IMR-90 (cell line): ENCODE results near the gene NTM. TPM values are rescaled to one million over a fixed set of nuclear protein-coding genes. Genes with fewer than 3 reads are reported as not detected.

ENCODE experiments used
- ATAC-seq: fragments of 200-7000 bp; cut with Tn5 transposase; 2 replicates; pipeline ENCODE4 v1.9.1; 2020; ENCODE audit warnings: low read depth, mild to moderate bottlenecking, moderate library complexity
- BruUV-seq: library from RNA; stranded (reverse); fragments of 400-500 nt; replicated peaks from 2 replicates; lab custom pipeline; 2021; lab: Mats Ljungman, UMichigan
- CTCF ChIA-PET: fragments of 300-600 bp; formaldehyde crosslinking; extraction: SDS; loops from one replicate; lab custom pipeline; 2021; ENCODE audit warnings: antibody characterized with exemption; lab: Yijun Ruan, JAX
- POLR2A ChIA-PET: fragments of 300-600 bp; sonication (Branson Sonifier 250); formaldehyde crosslinking; loops from one replicate; lab custom pipeline; 2022; ENCODE audit warnings: antibody characterized with exemption; ENCODE audit not compliant: unreplicated experiment; lab: Charles Lee
- DNase-seq: peaks from one replicate; pipeline ENCODE4 v3.0.0; 2013
- H2AFZ ChIP-seq: replicated peaks from 2 replicates; pipeline ENCODE3; 2013; ENCODE audit warnings: low read length, mild to moderate bottlenecking; ENCODE audit not compliant: poor library complexity
- H2AK5ac ChIP-seq: 2 replicates; pipeline ENCODE4 v1.6.1; 2013; ENCODE audit warnings: low read depth, low read length, inconsistent platforms
- H2AK9ac ChIP-seq: replicated peaks from 2 replicates; pipeline ENCODE3; 2013; ENCODE audit warnings: mild to moderate bottlenecking, low read depth, low read length, moderate library complexity; ENCODE audit not compliant: poor library complexity
- H2BK120ac ChIP-seq: 2 replicates; pipeline ENCODE4 v1.6.1; 2013; ENCODE audit warnings: low read depth, low read length, inconsistent platforms
- H2BK15ac ChIP-seq: 3 replicates; pipeline ENCODE4 v1.6.1; 2013; ENCODE audit warnings: low read depth, low read length, inconsistent platforms
- H2BK20ac ChIP-seq: 2 replicates; pipeline ENCODE4 v1.6.1; 2013; ENCODE audit warnings: low read depth, mild to moderate bottlenecking, inconsistent platforms, low read length, moderate library complexity
- H2BK5ac ChIP-seq: 2 replicates; pipeline ENCODE4 v1.6.1; 2013; ENCODE audit warnings: mild to moderate bottlenecking, low read depth, low read length, inconsistent platforms; ENCODE audit not compliant: poor library complexity, severe bottlenecking
- H3K14ac ChIP-seq: replicated peaks from 2 replicates; pipeline ENCODE4 v1.6.1; 2013; ENCODE audit warnings: low read depth, low read length, inconsistent platforms
- H3K18ac ChIP-seq: 2 replicates; pipeline ENCODE4 v1.6.1; 2013; ENCODE audit warnings: low read depth, low read length, control low read depth
- H3K23ac ChIP-seq: 2 replicates; pipeline ENCODE4 v1.6.1; 2013; ENCODE audit warnings: low read depth, low read length, inconsistent platforms
- H3K27ac ChIP-seq: 2 replicates; pipeline ENCODE4 v1.5.1; 2013; ENCODE audit warnings: mild to moderate bottlenecking, control low read depth, low read length; ENCODE audit not compliant: insufficient read depth
- H3K27me3 ChIP-seq: 2 replicates; pipeline ENCODE4 v1.6.1; 2013; ENCODE audit warnings: low read length; ENCODE audit not compliant: control insufficient read depth, insufficient read depth
- H3K36me3 ChIP-seq: 2 replicates; pipeline ENCODE4 v1.6.1; 2013; ENCODE audit warnings: low read length, mixed read lengths; ENCODE audit not compliant: control insufficient read depth, insufficient read depth
- H3K4ac ChIP-seq: 2 replicates; pipeline ENCODE4 v1.6.1; 2013; ENCODE audit warnings: low read depth, low read length, inconsistent platforms
- H3K4me1 ChIP-seq: 2 replicates; pipeline ENCODE4 v1.6.1; 2013; ENCODE audit warnings: low read length, mixed read lengths; ENCODE audit not compliant: control insufficient read depth, insufficient read depth
- H3K4me2 ChIP-seq: 2 replicates; pipeline ENCODE4 v1.6.1; 2013; ENCODE audit warnings: low read depth, mild to moderate bottlenecking, control low read depth, low read length, moderate library complexity
- H3K4me3 ChIP-seq: 2 replicates; pipeline ENCODE4 v1.5.1; 2013; ENCODE audit warnings: low read depth, mild to moderate bottlenecking, control low read depth, low read length, moderate library complexity; ENCODE audit not compliant: insufficient read depth
- H3K56ac ChIP-seq: 2 replicates; pipeline ENCODE4 v1.6.1; 2013; ENCODE audit warnings: low read length, inconsistent platforms; ENCODE audit not compliant: insufficient read depth; ENCODE audit errors: extremely low read depth
- H3K79me1 ChIP-seq, 2 experiments: 2 replicates each; pipeline ENCODE4 v1.6.1; 2013; ENCODE audit warnings: low read length in 2 of 2, inconsistent platforms in 1 of 2, low read depth in 1 of 2
- H3K9ac ChIP-seq: 2 replicates; pipeline ENCODE4 v1.6.1; 2013; ENCODE audit warnings: low read depth, low read length, control low read depth
- H3K9me1 ChIP-seq: 2 replicates; pipeline ENCODE4 v1.6.1; 2013; ENCODE audit warnings: low read length, inconsistent platforms; ENCODE audit not compliant: insufficient read depth
- H3K9me3 ChIP-seq: 2 replicates; pipeline ENCODE4 v1.6.1; 2013; ENCODE audit warnings: low read length; ENCODE audit not compliant: control insufficient read depth, insufficient read depth
- H4K20me1 ChIP-seq: 2 replicates; pipeline ENCODE4 v1.6.1; 2013; ENCODE audit warnings: low read length, inconsistent platforms; ENCODE audit not compliant: insufficient read depth
- H4K5ac ChIP-seq: 2 replicates; pipeline ENCODE4 v1.6.1; 2013; ENCODE audit warnings: mild to moderate bottlenecking, low read depth, low read length, control low read depth
- H4K8ac ChIP-seq, 2 experiments: 2 replicates each; pipeline ENCODE4 v1.6.1; 2013; ENCODE audit warnings: low read depth in 2 of 2, low read length in 2 of 2, control low read depth in 1 of 2, inconsistent platforms in 1 of 2
- H4K91ac ChIP-seq: 2 replicates; pipeline ENCODE4 v1.6.1; 2013; ENCODE audit warnings: low read depth, low read length, inconsistent platforms; ENCODE audit not compliant: insufficient read depth
- FOS ChIP-seq: fragments of 150-350 bp; IDR thresholded peaks from 2 replicates; pipeline ENCODE4 v1.6.1; 2016; ENCODE audit warnings: low read depth, low read length
- MXI1 ChIP-seq: IDR thresholded peaks from 2 replicates; pipeline ENCODE4 v1.6.1; 2012; ENCODE audit warnings: low read depth, mild to moderate bottlenecking, low read length, moderate library complexity, borderline replicate concordance
- WGBS, 2 experiments: methylation state at CpG; one replicate each; pipeline versions ENCODE4 v1.1.5 to v1.1.7; 2013; ENCODE audit warnings: missing lambda C conversion rate in 2 of 2; ENCODE audit not compliant: insufficient read length in 1 of 2; ENCODE audit errors: extremely low coverage in 2 of 2; 5-methylcytosine and 5-hydroxymethylcytosine counted together
- dilution Hi-C: fragments of 300-500 bp; cut with HindIII; formaldehyde crosslinking; loops from one replicate; pipeline ENCODE4 v1.14.3; 2018; ENCODE audit warnings: low sequenced_read_pairs; ENCODE audit not compliant: unreplicated experiment
- in situ Hi-C: fragments of 300-500 bp; cut with MboI; formaldehyde crosslinking; loops from 3 replicates; pipeline ENCODE4 v1.14.3; 2019; ENCODE audit warnings: low sequenced_read_pairs, inconsistent platforms, mixed read lengths
- intact Hi-C: fragments of 100-400 bp; cut with micrococcal nuclease; formaldehyde crosslinking; loops from 2 replicates; pipeline ENCODE4 v1.10.0; 2022
- polyA plus RNA-seq, 3 experiments: library from polyadenylated mRNA; depleted of rRNA; stranded (reverse); fragments of >200 nt; gene quantifications; 2 replicates each; pipeline ENCODE4 v1.2.3, GENCODE V29; 2012; ENCODE audit warnings: low replicate concordance in 1 of 3
- total RNA-seq: library from RNA; depleted of rRNA; stranded (reverse); fragments of >200 nt; gene quantifications from 2 replicates; pipeline ENCODE4 v1.2.3, GENCODE V29; 2012
- TF ChIP-seq, protein P1 (sequence below): fragments of 150-350 bp; IDR thresholded peaks from 2 replicates; pipeline ENCODE4 v1.6.1; 2016; ENCODE audit warnings: low read depth, mild to moderate bottlenecking, low read length, moderate library complexity, borderline replicate concordance
- TF ChIP-seq, protein P2 (sequence below): conservative IDR thresholded peaks from 2 replicates; pipeline ENCODE4 v1.5.1; 2012; ENCODE audit warnings: mild to moderate bottlenecking, low read depth, low read length, improper control_type of control experiment

NTM gene
- total and polyA plus RNA-seq, 2 of the 4 experiments (the other 2 are of a cell fraction), result 19.5 to 25.5 TPM

DNA sequence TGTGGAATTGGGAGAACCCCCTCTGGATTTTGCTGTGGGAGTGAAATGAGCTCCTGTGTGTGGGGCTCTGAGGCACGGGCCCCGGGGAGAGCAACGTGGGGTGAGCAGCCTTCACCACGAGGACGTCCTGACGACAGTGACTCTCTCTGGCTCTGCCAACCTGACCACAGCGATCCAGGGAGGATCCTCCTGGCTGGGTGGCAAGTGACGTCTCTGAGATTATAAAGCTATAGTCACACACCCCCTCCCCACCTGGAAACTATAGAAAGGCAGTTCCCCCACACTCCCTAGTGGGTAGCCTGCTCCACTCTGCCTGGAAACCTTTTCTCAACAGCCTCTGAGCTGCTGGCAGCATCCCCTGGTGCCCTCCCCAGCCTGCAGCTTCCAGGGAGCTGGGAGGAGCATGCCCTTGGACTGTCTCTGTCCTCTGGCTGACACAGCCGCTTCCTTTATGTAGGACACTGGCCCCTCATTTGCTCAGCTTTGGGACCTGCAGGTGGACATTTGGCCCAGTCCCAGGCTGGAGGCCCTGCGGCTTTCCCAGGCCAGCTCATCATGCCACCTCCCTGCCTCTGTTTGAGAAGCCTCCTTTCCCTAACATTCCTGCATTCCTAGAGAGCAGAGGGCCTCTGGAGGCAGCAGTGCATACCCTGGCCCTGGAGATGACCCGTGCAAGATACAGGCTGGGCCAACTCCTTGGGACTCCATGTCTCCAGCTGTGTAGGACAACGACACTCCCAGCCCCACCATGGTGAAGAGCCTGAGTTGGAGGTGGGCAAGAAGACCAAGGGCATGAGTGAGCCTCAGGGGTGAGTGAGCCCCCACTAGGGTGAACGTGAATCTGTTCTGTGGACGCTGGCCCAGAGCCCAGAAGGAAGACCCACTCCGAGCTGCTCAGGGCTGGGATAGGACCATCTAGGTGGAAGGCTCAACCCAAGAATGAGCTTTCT is 314.0 kb downstream of the NTM start:
- intact Hi-C loops (loop anchor here (5.0 kb wide), 1 partner anchor 1378 kb away; no protein-coding TSS in a partner anchor), in situ Hi-C loops (loop anchor here (5.0 kb wide), 1 partner anchor 453 kb away; no protein-coding TSS in a partner anchor), dilution Hi-C loops (no loop called here)
- H3K27me3 ChIP-seq, result peaks cover 23% of the 10 kb centered on the region
- H3K14ac ChIP-seq, result no peak overlapping the region
- H3K27ac ChIP-seq, result no peak overlapping the region
- DNase-seq (no peak), ATAC-seq (no peak)
- H3K79me1 ChIP-seq, result no peaks in the 10 kb centered on the region
- no peak overlapping the region for H2BK20ac ChIP-seq
- no peaks in the 10 kb centered on the region for H4K20me1 ChIP-seq
- ChIA-PET CTCF (interaction anchor here (0.9 to 1.6 kb wide), 3 partner anchors 10 kb away, joined by 3 to 5 read pairs (median 4); no protein-coding TSS in a partner anchor), POLR2A (no interaction called here)
- no peak overlapping the region for H4K8ac ChIP-seq
- no peak overlapping the region for H2BK5ac ChIP-seq
- 43% methylated on average over 1 of the region's 15 CpGs; no CpG with 5 or more reads in 1 of the 2 experiments for WGBS, 2 experiments
- no peak overlapping the region for H3K9ac ChIP-seq
- no peaks in the 10 kb centered on the region for H3K9me3 ChIP-seq
- H3K56ac ChIP-seq, result no peak overlapping the region
- H3K36me3 ChIP-seq, result no peaks in the 10 kb centered on the region
- no peak overlapping the region for H4K91ac ChIP-seq
- H2AK9ac ChIP-seq, result no peak overlapping the region
- H3K4ac ChIP-seq, result no peak overlapping the region
- no peak overlapping the region for H3K4me3 ChIP-seq
- H3K23ac ChIP-seq, result no peak overlapping the region
- no peak overlapping the region for H4K5ac ChIP-seq
- H3K4me2 ChIP-seq, result no peak overlapping the region
- H3K18ac ChIP-seq, result no peak overlapping the region
- H2AFZ ChIP-seq, result no peak overlapping the region
- TF ChIP-seq, protein P1, sequence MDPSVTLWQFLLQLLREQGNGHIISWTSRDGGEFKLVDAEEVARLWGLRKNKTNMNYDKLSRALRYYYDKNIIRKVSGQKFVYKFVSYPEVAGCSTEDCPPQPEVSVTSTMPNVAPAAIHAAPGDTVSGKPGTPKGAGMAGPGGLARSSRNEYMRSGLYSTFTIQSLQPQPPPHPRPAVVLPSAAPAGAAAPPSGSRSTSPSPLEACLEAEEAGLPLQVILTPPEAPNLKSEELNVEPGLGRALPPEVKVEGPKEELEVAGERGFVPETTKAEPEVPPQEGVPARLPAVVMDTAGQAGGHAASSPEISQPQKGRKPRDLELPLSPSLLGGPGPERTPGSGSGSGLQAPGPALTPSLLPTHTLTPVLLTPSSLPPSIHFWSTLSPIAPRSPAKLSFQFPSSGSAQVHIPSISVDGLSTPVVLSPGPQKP, result no peak
- no peak for TF ChIP-seq FOS
- TF ChIP-seq, protein P2, sequence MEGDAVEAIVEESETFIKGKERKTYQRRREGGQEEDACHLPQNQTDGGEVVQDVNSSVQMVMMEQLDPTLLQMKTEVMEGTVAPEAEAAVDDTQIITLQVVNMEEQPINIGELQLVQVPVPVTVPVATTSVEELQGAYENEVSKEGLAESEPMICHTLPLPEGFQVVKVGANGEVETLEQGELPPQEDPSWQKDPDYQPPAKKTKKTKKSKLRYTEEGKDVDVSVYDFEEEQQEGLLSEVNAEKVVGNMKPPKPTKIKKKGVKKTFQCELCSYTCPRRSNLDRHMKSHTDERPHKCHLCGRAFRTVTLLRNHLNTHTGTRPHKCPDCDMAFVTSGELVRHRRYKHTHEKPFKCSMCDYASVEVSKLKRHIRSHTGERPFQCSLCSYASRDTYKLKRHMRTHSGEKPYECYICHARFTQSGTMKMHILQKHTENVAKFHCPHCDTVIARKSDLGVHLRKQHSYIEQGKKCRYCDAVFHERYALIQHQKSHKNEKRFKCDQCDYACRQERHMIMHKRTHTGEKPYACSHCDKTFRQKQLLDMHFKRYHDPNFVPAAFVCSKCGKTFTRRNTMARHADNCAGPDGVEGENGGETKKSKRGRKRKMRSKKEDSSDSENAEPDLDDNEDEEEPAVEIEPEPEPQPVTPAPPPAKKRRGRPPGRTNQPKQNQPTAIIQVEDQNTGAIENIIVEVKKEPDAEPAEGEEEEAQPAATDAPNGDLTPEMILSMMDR, result no peak
- no peak for TF ChIP-seq MXI1
- H3K4me1 ChIP-seq, result peaks cover 3% of the 10 kb centered on the region; the same call in 1 of the 2 replicates
- no peak overlapping the region for H2BK120ac ChIP-seq
- H3K9me1 ChIP-seq, result 0 out of 2 replicates have a peak, but pooled peaks cover 4% of the 10 kb centered on the region
- H2AK5ac ChIP-seq, result no peak overlapping the region
- no peak overlapping the region for H2BK15ac ChIP-seq
- no TSS peak for BruUV-seq
